GM21576 (cell line): ENCODE data around the gene NEMP2.
"Not testable (repeated sequence)": the region's sequence is repeated elsewhere in the genome, so short reads cannot be mapped to it uniquely, and the experiment has no call there.

Experiments used
- ATAC-seq: cut with Tn5 transposase; IDR thresholded peaks from one replicate; pipeline ENCODE4 v1.9.1; 2021; ENCODE audit warnings: mild to moderate bottlenecking, moderate library complexity; ENCODE audit not compliant: unreplicated experiment

Gene NEMP2

GRCh38 chr2:190493095-190493494 is 41.4 kb downstream of the NEMP2 start:
- ATAC-seq = no peak

GRCh38 chr2:190490502-190490901 is 44.0 kb downstream of the NEMP2 start:
- no peak for ATAC-seq

GRCh38 chr2:190489475-190489874 is 45.0 kb downstream of the NEMP2 start:
- no peak for ATAC-seq

DNA sequence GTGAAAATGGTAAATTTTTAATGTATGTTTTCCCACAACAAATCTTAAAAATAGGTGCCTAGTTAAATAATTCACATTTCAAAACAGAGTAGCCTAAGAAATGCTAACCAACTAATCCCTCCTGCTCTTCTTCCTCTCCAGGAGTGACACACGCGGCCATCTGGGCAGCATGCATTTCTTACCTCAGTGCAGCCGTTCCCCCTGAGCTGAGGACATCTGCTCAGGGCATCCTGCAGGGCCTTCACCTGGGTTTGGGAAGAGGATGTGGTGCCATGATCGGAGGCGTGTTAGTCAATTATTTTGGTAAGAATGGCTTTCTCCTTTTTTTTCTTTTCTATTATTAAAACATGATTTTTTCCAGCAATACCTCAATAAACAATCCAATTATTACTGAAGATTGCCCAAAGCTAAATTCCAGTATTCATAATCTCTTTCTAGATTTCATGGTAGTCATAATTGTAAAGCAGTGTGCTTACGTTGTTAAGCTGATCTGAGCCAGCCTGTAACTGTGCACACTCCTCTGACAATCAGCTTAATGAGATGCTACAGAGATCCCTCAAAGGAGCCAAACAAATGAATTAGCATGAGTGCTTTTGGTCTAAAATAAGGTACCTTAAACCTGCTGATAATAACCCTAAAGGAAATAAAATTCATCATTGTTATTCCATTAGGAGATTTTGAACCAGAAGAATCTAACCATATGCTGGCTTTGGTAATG is 45.8 kb downstream of the NEMP2 start:
- no peak for ATAC-seq

DNA sequence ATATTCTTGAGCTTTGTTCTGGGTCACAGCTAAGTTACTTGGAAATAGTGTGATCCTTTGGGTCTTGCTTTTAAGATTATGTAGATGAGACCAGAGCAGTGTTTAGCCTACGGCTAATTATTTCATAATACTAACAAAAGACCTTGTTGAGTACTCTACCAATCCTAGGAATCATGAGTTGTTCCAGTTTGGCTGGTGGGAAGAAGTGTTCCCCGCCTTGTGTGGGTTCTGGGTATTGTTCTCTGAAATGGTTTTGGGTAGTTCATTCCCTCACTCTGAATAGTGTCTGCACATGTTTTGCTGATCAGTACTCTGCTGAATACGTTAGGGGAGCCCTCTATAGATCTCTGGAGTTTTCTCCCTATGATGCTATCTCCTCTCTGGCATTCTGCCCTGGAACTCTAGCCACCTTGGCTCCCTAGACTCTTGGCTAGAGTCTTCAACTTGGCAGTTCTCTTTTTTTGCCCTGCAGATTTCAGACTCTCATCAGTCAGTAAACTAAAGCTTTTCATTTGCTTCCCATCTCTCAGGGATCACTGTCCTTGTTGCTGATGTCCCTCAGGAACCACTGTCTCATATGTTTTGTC is 48.4 kb downstream of the NEMP2 start:
- no peak for ATAC-seq

- no peak for ATAC-seq
Observed at GRCh38 chr2:190482451-190482850, 52.1 kb downstream of the NEMP2 start.

DNA sequence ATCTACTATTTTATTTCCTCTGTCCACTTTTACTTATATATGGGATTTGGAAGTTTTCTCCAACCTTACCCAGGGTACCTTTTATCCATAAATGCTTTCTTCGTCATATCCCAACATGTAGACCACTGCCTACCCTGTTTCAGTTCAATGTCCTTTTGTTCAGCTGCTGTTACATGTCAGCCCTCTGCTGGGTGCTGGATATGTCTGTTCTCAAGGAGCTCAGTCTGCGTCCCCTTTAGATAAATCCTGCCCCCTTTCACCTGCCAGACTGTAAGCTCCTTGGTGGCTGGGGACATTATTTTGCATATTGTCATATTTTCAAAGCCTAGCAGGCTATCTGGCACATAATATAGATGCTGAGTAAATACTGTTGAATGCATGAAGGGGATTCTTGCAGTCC is 53.2 kb downstream of the NEMP2 start:
- ATAC-seq = no peak

GRCh38 chr2:190478572-190479195 is 55.8 kb downstream of the NEMP2 start:
- no peak for ATAC-seq

- ATAC-seq = no peak
Observed at GRCh38 chr2:190477661-190478454, 56.7 kb downstream of the NEMP2 start.

DNA sequence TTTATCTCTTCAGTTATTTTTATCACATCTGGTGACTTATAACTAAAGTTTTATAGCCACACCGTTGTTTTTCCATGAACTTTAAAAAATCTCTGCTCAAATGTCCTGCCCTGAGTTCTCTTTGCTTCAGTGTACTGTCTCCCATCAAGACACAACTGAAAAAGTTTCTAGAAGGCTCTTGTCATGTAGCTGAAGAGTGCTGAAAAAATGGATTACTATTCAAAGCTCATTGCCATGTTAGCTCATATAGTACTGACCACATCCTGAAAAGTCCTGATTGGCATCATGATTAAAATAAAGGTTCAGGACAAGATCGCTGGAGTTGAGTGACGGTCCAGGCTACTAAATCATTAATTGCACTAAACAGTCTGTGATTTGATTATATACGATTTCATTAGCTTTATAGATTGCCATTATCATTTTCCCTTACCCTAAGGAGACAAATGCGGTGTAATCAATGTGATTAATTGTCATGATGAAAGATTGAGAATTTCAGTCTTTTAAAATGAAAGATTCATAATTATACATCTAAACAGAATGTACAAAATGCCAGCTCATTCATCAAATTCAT is 64.2 kb downstream of the NEMP2 start:
- no peak for ATAC-seq

DNA sequence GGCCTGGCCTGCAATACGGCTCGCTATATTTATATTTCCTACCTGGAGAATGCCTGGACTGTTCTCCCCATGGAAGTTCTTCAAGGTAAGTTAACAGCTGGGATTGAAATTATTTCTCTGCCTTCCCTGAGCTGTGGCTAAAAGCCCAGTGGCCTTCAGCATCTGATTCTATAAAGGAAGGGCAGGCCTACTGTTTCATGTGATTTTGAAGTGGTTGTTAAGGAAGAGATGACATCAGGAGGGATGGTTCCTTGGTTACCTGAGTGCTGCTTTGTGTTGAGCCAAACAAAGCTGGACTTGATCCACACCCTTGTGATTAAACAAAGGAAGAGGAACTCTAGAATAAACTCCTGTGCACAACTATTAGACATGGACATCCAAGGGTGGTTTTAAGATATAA is 64.8 kb downstream of the NEMP2 start:
- no peak for ATAC-seq

DNA sequence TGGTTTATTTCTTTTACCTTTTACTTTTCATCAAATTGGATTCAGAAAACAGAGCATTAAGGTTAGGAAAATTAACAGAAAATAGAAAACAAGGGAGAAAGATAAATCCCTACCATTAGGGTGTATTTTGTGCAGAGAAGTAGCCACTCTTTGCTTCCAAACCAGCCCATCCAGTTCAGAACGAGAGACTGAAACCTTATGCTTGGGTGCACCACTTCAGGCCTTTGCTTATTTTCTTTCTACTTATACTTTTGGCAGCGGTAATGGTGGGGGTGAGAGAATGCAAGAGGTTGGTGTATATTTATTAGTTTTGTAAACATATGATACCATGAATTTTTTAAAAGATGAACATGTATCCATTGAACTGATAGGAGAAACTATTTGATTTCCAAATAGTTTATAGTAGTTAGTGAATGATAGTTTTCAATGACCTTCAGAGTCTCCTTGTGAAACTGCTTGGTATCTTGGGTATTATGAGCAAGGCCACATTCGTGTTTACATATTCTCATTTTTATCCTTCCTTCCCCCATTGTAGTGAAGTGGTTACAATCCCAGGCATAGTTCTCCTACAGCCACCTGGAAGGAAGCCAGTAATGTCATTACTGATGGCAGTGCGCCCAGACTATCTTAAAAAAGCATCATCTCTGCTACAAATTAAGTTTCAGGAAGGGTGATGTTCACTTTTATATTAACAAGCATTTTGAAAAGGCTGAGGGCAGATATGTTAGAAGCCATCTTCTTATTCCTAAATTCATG is 65.5 kb downstream of the NEMP2 start:
- peak; percentile 38 for ATAC-seq

- ATAC-seq = not testable (repeated sequence)
Observed at GRCh38 chr2:190468354-190468753, 66.2 kb downstream of the NEMP2 start.

DNA sequence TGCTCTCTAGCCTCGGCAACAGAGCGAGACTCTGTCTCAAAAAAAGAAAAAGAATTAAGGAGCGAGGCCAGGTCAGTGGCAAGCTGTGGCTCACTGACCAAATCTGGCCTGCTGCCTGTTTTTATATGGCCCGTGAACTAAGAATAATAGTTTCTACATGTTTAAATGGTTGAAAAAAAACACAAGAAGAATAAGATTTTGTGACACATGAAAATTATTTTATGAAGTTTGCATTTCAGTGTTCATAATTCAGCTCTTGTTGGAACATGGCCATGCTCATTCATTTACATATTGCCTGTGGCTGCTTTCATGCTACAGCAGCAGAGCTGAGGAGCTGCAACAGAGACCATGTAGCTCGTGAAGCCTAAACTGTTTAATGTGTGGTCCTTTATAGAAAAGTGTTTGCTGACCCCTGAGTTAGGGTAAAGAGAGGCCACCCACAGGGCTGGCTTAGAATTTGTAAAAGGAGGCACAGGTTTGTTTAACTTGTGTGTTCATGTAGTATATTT is 66.9 kb downstream of the NEMP2 start:
- no peak for ATAC-seq

DNA sequence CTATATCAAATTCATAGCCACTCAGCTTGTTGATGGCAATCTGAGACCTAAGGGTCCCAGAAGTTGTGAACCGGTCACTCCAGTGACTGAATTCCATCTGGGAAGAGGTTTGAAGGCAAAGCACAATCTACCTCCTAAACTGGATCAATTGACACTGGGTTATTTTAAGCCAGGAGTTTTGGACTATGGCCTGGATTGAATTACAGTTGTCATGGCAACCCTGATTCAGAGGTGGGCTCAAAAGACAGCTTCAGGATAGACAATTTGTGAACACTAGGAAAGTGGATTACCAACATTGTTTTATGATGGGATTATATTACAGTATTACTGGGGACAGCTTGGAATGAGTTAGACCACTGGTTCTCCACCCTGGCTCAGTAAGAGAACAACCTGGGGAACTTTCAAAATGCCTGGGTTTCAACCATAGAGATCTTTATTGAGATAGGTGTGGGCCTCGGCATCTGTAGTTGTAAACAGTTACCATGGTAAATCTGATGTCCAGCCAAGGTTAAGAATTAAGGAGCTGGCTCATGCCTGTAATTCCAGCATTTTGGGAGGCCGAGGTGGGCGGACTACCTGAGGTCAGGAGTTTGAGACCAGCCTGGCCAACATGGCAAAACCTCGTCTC is 67.6 kb downstream of the NEMP2 start:
- no peak for ATAC-seq

DNA sequence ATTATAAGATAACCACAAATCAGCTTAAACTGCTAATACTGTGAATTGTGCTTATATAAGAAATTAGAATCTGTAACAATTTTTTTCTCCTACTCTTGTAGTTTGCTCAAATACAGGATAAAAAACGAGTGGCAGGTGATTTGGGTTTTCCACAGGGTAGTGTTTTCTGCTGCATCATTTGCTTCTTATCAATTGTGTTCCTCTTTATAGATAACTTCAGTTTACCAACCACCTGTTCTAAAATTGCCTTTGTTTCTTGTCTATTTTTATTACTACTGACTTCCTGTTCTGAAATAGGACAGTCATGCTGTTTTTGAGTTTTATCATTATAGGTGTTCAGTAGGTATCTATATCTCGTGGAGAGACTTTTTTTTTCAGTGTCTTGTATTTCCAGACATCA is 69.5 kb downstream of the NEMP2 start:
- ATAC-seq = peak; percentile 67

- no peak for ATAC-seq
Observed at GRCh38 chr2:190462611-190463010, 71.9 kb downstream of the NEMP2 start.

DNA sequence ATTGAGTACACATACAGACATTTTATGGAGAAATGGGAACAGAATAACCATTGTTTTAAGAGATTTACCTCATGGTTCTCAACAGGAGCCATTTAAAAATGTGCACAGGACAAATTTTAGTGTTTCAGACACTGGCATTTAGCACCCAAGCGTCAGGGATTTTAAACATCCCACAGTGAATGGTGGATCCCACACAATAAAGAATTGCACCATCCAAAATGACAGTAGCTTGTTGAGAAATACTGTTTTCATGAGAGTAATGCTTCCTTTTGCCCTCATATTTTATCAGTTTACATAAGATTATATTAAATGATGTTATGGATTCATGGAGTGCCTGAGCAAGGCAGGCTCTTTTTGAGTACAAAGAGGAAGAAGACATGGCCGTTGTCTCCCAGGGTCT is 72.3 kb downstream of the NEMP2 start:
- no peak for ATAC-seq

- no peak for ATAC-seq
Observed at GRCh38 chr2:190460487-190460886, 74.0 kb downstream of the NEMP2 start.

DNA sequence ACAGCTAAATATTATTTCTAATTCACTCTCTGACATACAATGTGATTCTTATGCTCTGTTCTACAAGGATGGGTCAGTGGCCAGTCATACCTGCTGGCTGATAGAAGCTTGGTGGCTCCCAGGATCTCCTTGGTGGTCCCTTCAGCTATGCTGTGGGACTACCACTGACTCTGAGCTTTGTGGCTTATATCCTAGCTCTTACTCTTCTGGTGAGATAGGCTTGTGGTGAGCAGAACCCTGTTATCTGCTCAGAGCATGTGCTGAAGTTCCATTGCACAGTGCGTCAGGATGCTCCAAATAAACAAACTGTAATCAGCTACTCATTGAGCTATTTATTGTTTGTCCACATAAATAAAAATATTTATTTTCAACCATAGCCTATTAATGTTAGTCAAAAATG is 74.6 kb downstream of the NEMP2 start:
- ATAC-seq = no peak
